HepG2 (cell line): Measurements from ENCODE around the gene SPECC1L. TPM values are rescaled to one million over a fixed set of nuclear protein-coding genes. Genes with fewer than 3 reads are reported as not detected.

Experiments used
- ATAC-seq: fragments of 200-7000 bp; cut with Tn5 transposase; 3 replicates; pipeline ENCODE4 v1.9.1; 2020; ENCODE audit warnings: mild to moderate bottlenecking, moderate library complexity
- BruUV-seq: library from RNA; stranded (reverse); fragments of 400-500 nt; replicated peaks from 2 replicates; lab custom pipeline; 2021; lab: Mats Ljungman, UMichigan
- CTCF ChIA-PET: fragments of 300-600 bp; formaldehyde crosslinking; extraction: SDS; loops from one replicate; lab custom pipeline; 2021; ENCODE audit warnings: low total read pairs, inconsistent platforms, low intra/inter-chr PET ratio; lab: Yijun Ruan, JAX
- POLR2A ChIA-PET: fragments of 350-600 bp; sonication (Branson Sonifier 250); formaldehyde crosslinking; loops from one replicate; lab custom pipeline; 2020; ENCODE audit warnings: antibody characterized with exemption, inconsistent platforms; lab: Yijun Ruan, JAX
- DNase-seq: peaks from one replicate; pipeline ENCODE4 v3.0.0-alpha.2; 2015; ENCODE audit warnings: low spot score
- FAIRE-seq: peaks from 3 replicates; lab custom pipeline; 2011; peaks lifted over from hg19 to GRCh38; lab: Jason Lieb, UNC
- H2AFZ ChIP-seq: one replicate; pipeline ENCODE4 v1.6.1; 2011; ENCODE audit warnings: low read length, inconsistent platforms
- H3K27ac ChIP-seq: fragments of 300-600 bp; 3 replicates; pipeline ENCODE4 v1.8.0; 2011; ENCODE audit warnings: mixed run types, mild to moderate bottlenecking, mixed read lengths, low read length, inconsistent platforms; ENCODE audit not compliant: insufficient read depth; ENCODE audit errors: extremely low read length
- H3K27me3 ChIP-seq, 2 experiments: fragments of 200-600 bp in 1 of 2; 2 replicates in 1 of 2; 3 replicates in 1 of 2; pipeline versions ENCODE4 v1.6.0 to v1.8.0; 2011; ENCODE audit warnings: low read length in 2 of 2, mild to moderate bottlenecking in 2 of 2, moderate library complexity in 2 of 2, inconsistent platforms in 1 of 2; ENCODE audit not compliant: insufficient read depth in 2 of 2, control insufficient read depth in 1 of 2
- H3K36me3 ChIP-seq, 2 experiments: fragments of 200-600 bp in 1 of 2; replicated peaks in 1 of 2; 2 replicates in 1 of 2; 3 replicates in 1 of 2; pipeline versions ENCODE4 v1.5.1 to v1.8.0; 2011; ENCODE audit warnings: low read length in 2 of 2, inconsistent platforms in 1 of 2; ENCODE audit not compliant: insufficient read depth in 2 of 2, control insufficient read depth in 1 of 2
- H3K4me1 ChIP-seq: 2 replicates; pipeline ENCODE4 v1.5.1; 2012; ENCODE audit warnings: low read length, inconsistent platforms; ENCODE audit not compliant: insufficient read depth
- H3K4me2 ChIP-seq: 2 replicates; pipeline ENCODE4 v1.6.0; 2011; ENCODE audit warnings: low read depth, low read length, inconsistent platforms
- H3K4me3 ChIP-seq, 3 experiments: fragments of 200-600 bp in 1 of 3; sonication (generic), shearing (Covaris generic) in 1 of 3; replicated peaks in 1 of 3; 2 replicates each; pipeline ENCODE4 v1.5.1; 2011 to 2016; ENCODE audit warnings: low read length in 3 of 3, inconsistent platforms in 2 of 3, low read depth in 2 of 3, mild to moderate bottlenecking in 2 of 3, control low read depth in 1 of 3, mixed read lengths in 1 of 3; ENCODE audit not compliant: insufficient read depth in 1 of 3
- H3K79me2 ChIP-seq: one replicate; pipeline ENCODE4 v1.6.1; 2011; ENCODE audit warnings: low read length, inconsistent platforms; ENCODE audit not compliant: insufficient read depth
- H3K9ac ChIP-seq: 2 replicates; pipeline ENCODE4 v1.6.0; 2011; ENCODE audit warnings: mild to moderate bottlenecking, low read depth, low read length, inconsistent platforms; ENCODE audit not compliant: insufficient read depth
- H3K9me3 ChIP-seq: 2 replicates; pipeline ENCODE4 v1.5.1; 2012; ENCODE audit warnings: mild to moderate bottlenecking, low read length
- H4K20me1 ChIP-seq: 2 replicates; pipeline ENCODE4 v1.6.0; 2011; ENCODE audit warnings: inconsistent platforms, mild to moderate bottlenecking, low read length, moderate library complexity; ENCODE audit not compliant: insufficient read depth
- ADNP ChIP-seq: sonication (generic); formaldehyde crosslinking; IDR thresholded peaks from 2 replicates; pipeline ENCODE4 v1.4.0; 2020; ENCODE audit warnings: missing genetic modification reagents
- HHEX ChIP-seq: IDR thresholded peaks from 2 replicates; pipeline ENCODE4 v1.6.1; 2016; ENCODE audit warnings: control low read depth
- PPARG ChIP-seq: conservative IDR thresholded peaks from 2 replicates; pipeline ENCODE4 v1.6.1; 2016; ENCODE audit warnings: missing biosample characterization, missing genetic modification reagents
- PREB ChIP-seq: sonication (generic); formaldehyde crosslinking; IDR thresholded peaks from 2 replicates; pipeline ENCODE4 v1.4.0; 2020; ENCODE audit warnings: missing genetic modification reagents
- RELA ChIP-seq: sonication (generic); formaldehyde crosslinking; IDR thresholded peaks from 2 replicates; pipeline ENCODE4 v1.4.0; 2020; ENCODE audit warnings: missing genetic modification reagents
- RNF2 ChIP-seq: fragments of 450-650 bp; conservative IDR thresholded peaks from 2 replicates; pipeline ENCODE4 v1.6.1; 2016; ENCODE audit warnings: low read depth
- ZC3H13 ChIP-seq: sonication (generic); formaldehyde crosslinking; IDR thresholded peaks from 2 replicates; pipeline ENCODE4 v1.8.1; 2023; ENCODE audit warnings: mild to moderate bottlenecking, missing genetic modification reagents, moderate library complexity
- ZFP1 ChIP-seq: IDR thresholded peaks from 2 replicates; pipeline ENCODE4 v1.6.1; 2016
- ZKSCAN5 ChIP-seq: sonication (generic); formaldehyde crosslinking; IDR thresholded peaks from 2 replicates; pipeline ENCODE4 v1.5.1; 2020; ENCODE audit warnings: mild to moderate bottlenecking, missing genetic modification reagents
- WGBS: methylation state at CpG from one replicate; pipeline ENCODE4 v1.1.6; 2017; ENCODE audit warnings: low lambda C conversion rate; 5-methylcytosine and 5-hydroxymethylcytosine counted together
- in situ Hi-C: cut with HindIII; loops from 2 replicates; pipeline ENCODE4 v1.10.0; 2017; ENCODE audit warnings: low pct_unique_long_range_greater_than_20kb; ENCODE audit not compliant: extremely low pct_ligation_motif_present
- intact Hi-C: fragments of 100-400 bp; cut with micrococcal nuclease; formaldehyde crosslinking; loops from one replicate; pipeline ENCODE4 v1.10.0; 2022; ENCODE audit not compliant: unreplicated experiment
- polyA plus RNA-seq, 8 experiments: library from polyadenylated mRNA; depleted of rRNA in 3 of 8; stranded (reverse) in 7 of 8; unstranded in 1 of 8; fragments of >200 nt; fragmentation: Illumina TruSeq in 4 of 8; extraction: Trizol in 4 of 8; gene quantifications; 2 replicates each; pipeline versions ENCODE4 v1.2.1 to v1.2.3, GENCODE V29; 2011 to 2016; ENCODE audit warnings: low read depth in 4 of 8, missing spikeins in 1 of 8, mixed read lengths in 1 of 8; ENCODE audit not compliant: insufficient read depth in 1 of 8
- total RNA-seq, 5 experiments: library from RNA; depleted of rRNA; stranded (reverse); fragments of >200 nt; fragmentation: Illumina TruSeq; extraction: Trizol; gene quantifications; 2 replicates each; pipeline ENCODE4 v1.2.3, GENCODE V29; 2016; ENCODE audit warnings: low read depth in 1 of 5
- TF ChIP-seq, protein P1 (sequence below): fragments of 450-650 bp; IDR thresholded peaks from 2 replicates; pipeline ENCODE4 v1.6.1; 2016

Gene SPECC1L
- total and polyA plus RNA-seq, 2 of the 13 experiments (the other 11 are each of a cell fraction or from before 2014, with no cell fraction given), result 14.1 to 30.3 TPM

DNA sequence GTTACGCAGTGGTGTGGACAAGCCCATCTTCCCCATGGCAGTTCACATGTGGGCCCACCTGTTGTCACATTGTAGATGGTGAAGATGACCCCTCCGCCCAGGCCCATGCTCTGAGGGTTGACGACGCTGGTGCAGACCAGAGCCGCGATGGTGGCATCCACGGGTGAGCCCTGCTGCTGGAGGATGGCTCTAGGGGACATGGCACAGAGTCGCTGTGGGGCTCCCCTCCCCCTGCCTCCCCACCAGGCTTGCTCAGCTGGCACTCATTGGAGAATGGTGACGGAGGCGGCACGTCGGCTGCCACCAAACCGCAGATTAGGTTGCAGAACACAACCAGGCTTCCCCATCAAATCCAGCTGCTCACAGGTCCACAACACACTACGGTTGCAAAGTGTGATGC, 36.8 kb upstream of the SPECC1L start:
- DNase-seq, result no peak
- TF ChIP-seq HHEX (CRISPR knock-in tag) (no peak), ZKSCAN5 (no peak), PREB (CRISPR knock-in tag) (no peak), ZC3H13 (CRISPR knock-in tag) (no peak), ADNP (CRISPR knock-in tag) (no peak), RNF2 (no peak), RELA (CRISPR knock-in tag) (no peak), ZFP1 (no peak)
- TF ChIP-seq, all 625 proteins: peak for 0
- 83% methylated on average over 1 of the region's 14 CpGs for WGBS
- ATAC-seq, result no peak
- no TSS peak for BruUV-seq
- ChIA-PET CTCF (no interaction called here), POLR2A (no interaction called here)
- Histone ChIP-seq H3K9me3 (no peaks in the 10 kb centered on the region), H4K20me1 (no peaks in the 10 kb centered on the region), H3K4me1 (peaks cover 20% of the 10 kb centered on the region), H3K36me3 (no peaks in the 10 kb centered on the region), H2AFZ (no peak overlapping the region), H3K4me2 (no peak overlapping the region), H3K79me2 (no peaks in the 10 kb centered on the region), H3K27me3 (no peaks in the 10 kb centered on the region), H3K9ac (no peak overlapping the region), H3K27ac (no peak overlapping the region), H3K4me3 (no peak overlapping the region)
- intact Hi-C loops, result no loop called here
- in situ Hi-C loops, result no loop called here
- FAIRE-seq, result no peak

DNA sequence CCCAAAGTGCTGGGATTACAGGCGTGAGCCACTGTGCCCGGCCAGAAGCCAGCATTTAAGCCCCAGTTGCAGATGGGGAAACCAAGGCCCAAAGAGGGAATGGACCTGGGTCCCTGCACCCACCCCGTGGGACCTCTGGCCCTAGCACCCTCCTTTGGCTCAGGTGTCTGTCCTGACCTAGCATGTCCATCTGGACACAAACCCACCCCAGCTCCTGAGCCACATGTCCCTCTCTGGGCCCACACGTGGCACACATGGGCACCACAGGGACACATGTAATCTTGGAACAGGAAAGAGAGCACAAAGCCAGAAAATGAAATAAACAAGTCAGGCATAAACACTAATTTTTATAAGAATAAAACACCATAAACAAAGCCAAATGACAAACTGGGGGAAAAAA, 35.3 kb upstream of the SPECC1L start:
- H3K27ac ChIP-seq, result no peak overlapping the region
- POLR2A ChIA-PET, result no interaction called here

More for the DNA sequence above, 35.3 kb upstream of the SPECC1L start:
- Histone ChIP-seq H3K9ac (no peak overlapping the region), H3K36me3 (no peaks in the 10 kb centered on the region), H3K27me3 (no peaks in the 10 kb centered on the region), H3K79me2 (no peaks in the 10 kb centered on the region), H3K4me3 (no peak overlapping the region), H2AFZ (no peak overlapping the region)
- no peak for FAIRE-seq
- CTCF ChIA-PET, result no interaction called here
- TF ChIP-seq PPARG (CRISPR knock-in tag), result no peak
- TF ChIP-seq, protein P1, sequence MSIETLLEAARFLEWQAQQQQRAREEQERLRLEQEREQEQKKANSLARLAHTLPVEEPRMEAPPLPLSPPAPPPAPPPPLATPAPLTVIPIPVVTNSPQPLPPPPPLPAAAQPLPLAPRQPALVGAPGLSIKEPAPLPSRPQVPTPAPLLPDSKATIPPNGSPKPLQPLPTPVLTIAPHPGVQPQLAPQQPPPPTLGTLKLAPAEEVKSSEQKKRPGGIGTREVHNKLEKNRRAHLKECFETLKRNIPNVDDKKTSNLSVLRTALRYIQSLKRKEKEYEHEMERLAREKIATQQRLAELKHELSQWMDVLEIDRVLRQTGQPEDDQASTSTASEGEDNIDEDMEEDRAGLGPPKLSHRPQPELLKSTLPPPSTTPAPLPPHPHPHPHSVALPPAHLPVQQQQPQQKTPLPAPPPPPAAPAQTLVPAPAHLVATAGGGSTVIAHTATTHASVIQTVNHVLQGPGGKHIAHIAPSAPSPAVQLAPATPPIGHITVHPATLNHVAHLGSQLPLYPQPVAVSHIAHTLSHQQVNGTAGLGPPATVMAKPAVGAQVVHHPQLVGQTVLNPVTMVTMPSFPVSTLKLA, result peak; percentile 80
- TF ChIP-seq, all 625 proteins: peak for 1
- intact Hi-C loops, result no loop called here
- Histone ChIP-seq H4K20me1 (no peaks in the 10 kb centered on the region), H3K4me2 (no peak overlapping the region), H3K9me3 (no peaks in the 10 kb centered on the region), H3K4me1 (peaks cover 20% of the 10 kb centered on the region)
- WGBS, result 62% methylated on average over 4 of the region's 4 CpGs
- ATAC-seq (no peak), DNase-seq (no peak)
- in situ Hi-C loops, result no loop called here
- BruUV-seq, result no TSS peak
